SK-N-SH treated with all-trans-retinoic acid at 6 μM for 48 hours (cell line): ENCODE measurements around the gene TRIM21.
"Not testable (repeated sequence)": the region's sequence is repeated elsewhere in the genome, so short reads cannot be mapped to it uniquely, and the experiment has no call there.

ENCODE experiments used
- ATAC-seq: fragments of 200-7000 bp; cut with Tn5 transposase; 3 replicates; pipeline ENCODE4 v1.9.1; 2020; ENCODE audit warnings: mild to moderate bottlenecking, moderate library complexity
- BACH2 ChIP-seq: fragments of 250-450 bp; sonication (Bioruptor Pico); IDR thresholded peaks from 2 replicates; pipeline ENCODE4 v1.9.0; 2021; ENCODE audit warnings: mild to moderate bottlenecking, borderline replicate concordance
- TSHZ2 ChIP-seq: fragments of 250-450 bp; sonication (Bioruptor Pico); IDR thresholded peaks from 2 replicates; pipeline ENCODE4 v1.5.0; 2020; ENCODE audit warnings: mild to moderate bottlenecking, moderate library complexity
- ZC3H10 ChIP-seq: fragments of 250-450 bp; sonication (Bioruptor Pico); IDR thresholded peaks from 2 replicates; pipeline ENCODE4 v1.5.1; 2021; ENCODE audit warnings: mild to moderate bottlenecking, moderate library complexity

TRIM21 gene

GRCh38 chr11:4368286-4368685, 25.2 kb downstream of the TRIM21 start, which contains the start of gene OR52B4:
OR52B4 (minus strand) TSS chr11:4368386; CDS start chr11:4368295, 91 bp downstream.
- TF ChIP-seq BACH2 (CRISPR knock-in tag) (no peak), ZC3H10 (CRISPR knock-in tag) (no peak), TSHZ2 (CRISPR knock-in tag) (no peak)
- no peak for ATAC-seq

- not testable (repeated sequence) for ATAC-seq
These were observed 45.4 kb downstream of the TRIM21 start for GRCh38 chr11:4348142-4348541.

GRCh38 chr11:4345366-4345765, 48.1 kb downstream of the TRIM21 start:
- ATAC-seq = not testable (repeated sequence)
